ENCODE measurements around the gene FAHD1. TPM values are rescaled to one million over a fixed set of nuclear protein-coding genes. Genes with fewer than 3 reads are reported as not detected.

The FAHD1 gene
- total RNA-seq, 4 donors from 2014 or later: 25.4 to 42.0 (median 30.8) TPM

DNA sequence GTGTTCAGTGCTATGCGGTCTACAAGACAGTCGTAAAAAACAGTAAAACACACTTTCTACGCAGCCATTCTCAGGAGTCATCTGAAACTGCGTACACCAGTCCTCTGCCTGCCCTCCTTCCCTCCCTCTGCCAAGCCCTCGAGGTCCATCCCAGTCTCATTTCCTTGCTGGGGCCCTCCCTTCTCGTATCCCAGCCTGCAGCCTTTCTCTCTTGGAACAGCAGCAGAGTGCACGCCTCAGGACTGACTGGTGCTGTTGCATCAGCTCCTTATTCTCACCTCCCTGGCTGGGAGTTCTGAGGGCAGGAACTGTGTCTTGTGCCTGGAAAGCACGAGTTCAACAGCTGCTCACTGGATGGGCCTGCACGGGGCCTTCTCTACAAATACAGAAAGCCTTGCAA is 12.5 kb downstream of the FAHD1 start:
- TF ChIP-seq, protein P1, sequence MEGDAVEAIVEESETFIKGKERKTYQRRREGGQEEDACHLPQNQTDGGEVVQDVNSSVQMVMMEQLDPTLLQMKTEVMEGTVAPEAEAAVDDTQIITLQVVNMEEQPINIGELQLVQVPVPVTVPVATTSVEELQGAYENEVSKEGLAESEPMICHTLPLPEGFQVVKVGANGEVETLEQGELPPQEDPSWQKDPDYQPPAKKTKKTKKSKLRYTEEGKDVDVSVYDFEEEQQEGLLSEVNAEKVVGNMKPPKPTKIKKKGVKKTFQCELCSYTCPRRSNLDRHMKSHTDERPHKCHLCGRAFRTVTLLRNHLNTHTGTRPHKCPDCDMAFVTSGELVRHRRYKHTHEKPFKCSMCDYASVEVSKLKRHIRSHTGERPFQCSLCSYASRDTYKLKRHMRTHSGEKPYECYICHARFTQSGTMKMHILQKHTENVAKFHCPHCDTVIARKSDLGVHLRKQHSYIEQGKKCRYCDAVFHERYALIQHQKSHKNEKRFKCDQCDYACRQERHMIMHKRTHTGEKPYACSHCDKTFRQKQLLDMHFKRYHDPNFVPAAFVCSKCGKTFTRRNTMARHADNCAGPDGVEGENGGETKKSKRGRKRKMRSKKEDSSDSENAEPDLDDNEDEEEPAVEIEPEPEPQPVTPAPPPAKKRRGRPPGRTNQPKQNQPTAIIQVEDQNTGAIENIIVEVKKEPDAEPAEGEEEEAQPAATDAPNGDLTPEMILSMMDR (IDR thresholded peaks at IDR 0.05; ENCODE audit: low read depth): no peak

DNA sequence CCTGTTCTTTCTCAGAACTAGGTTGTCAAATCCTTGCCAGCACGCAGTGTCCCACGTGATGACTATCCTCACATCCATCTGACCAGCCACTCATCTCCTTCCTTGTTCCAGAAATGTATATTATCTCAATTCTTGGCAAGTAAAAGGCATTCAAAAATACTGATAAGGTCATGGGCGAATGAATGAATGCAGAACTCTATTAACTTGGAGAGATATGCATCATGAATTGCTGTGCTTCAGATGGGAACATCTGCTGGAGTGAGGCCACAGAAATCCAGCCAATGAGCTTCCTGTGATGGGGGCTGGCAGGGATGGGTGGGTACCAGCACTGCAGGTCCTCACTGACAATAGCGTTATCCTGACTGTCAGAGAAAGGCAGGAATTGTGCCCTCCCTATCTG is 19.0 kb downstream of the FAHD1 start:
- TF ChIP-seq, protein P1 (IDR thresholded peaks at IDR 0.05; ENCODE audit: low read depth): no peak

DNA sequence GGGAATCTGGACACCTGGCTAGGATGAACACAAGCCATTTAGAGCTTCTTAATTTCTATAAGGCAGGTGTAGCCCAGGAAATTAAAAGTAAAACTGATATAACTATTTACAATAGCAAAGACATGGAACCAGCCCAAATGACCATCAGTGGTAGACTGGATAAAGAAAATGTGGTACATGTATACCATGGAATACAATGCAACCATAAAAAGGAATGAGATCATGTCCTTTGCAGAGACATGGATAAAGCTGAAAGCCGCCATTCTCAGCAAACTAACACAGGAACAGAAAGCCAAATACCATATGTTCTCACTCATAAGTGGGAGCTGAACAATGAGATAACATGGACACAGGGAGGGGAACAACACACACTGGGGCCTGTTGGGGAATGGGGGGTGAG is 19.4 kb downstream of the FAHD1 start:
- TF ChIP-seq, protein P1 (IDR thresholded peaks at IDR 0.05; ENCODE audit: low read depth): no peak

DNA sequence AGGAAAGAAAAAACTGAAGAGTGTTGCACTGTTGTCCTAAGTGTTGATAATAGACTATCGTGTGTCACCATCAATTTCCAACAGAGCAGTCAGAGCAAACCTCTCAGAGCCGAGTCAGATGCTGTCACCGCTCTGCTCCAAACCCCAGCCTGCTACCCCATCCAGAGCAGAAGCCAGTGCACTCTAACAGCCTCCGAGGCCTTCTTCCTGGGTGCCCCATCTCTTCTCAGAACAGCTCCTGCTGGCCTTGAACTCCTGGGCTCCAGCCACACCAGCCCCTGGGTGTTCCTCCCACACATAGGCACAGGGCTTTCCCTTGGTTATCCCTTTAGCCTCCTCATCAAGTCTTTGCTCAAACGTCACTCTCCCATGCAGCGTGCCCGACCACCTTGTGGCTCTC is 24.0 kb downstream of the FAHD1 start:
- TF ChIP-seq, protein P1 (IDR thresholded peaks at IDR 0.05; ENCODE audit: low read depth): no peak

DNA sequence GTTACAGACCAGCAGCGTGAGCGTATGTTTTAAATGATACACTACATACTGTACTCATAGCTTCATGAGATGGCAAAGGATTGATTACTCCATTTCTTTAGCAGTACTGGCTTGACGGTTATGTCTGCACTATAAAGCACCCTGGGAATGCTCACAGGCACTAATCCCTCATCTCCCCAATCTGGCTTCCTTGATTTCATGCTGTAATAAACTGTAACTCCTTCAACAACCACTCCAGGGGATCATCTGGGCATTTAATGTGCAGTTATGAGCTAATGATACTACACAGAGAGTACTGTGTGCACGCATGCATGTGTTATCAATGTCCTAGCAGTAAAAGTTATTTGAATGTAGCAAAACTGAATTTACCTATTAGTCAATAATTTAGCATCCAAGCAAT is 24.8 kb downstream of the FAHD1 start:
- TF ChIP-seq, protein P1 (IDR thresholded peaks at IDR 0.05; ENCODE audit: low read depth): no peak

DNA sequence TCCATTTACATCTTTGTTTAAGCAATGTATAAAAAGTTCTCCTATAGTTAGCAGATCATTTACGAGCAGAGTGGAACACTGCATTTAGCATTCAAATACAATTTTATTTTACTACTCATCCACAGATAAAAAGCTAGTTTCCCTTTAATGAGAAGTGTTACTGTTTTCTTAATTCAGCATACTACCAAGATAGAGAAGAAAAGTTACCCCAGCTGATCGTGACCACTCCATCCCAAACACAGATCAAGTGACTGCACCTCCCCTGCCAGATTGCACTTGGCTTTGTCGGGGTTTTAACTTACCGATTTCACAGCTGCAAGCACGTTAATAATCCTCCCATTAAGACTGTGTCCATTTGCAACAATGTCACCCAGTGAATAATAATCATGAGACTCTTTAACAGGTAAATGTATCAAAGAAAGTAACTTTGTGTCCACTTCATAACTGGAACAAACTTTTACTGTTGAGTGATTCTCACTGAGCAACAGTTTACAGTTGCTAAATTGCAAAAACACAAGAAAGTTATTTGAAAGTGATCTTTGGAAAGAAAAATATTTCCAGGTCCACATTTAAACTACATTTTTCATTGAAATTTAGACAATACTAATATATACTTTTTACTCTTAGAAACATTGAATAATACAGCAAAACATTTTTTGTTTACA is 30.6 kb downstream of the FAHD1 start:
- TF ChIP-seq, protein P1 (IDR thresholded peaks at IDR 0.05; ENCODE audit: low read depth): no peak

DNA sequence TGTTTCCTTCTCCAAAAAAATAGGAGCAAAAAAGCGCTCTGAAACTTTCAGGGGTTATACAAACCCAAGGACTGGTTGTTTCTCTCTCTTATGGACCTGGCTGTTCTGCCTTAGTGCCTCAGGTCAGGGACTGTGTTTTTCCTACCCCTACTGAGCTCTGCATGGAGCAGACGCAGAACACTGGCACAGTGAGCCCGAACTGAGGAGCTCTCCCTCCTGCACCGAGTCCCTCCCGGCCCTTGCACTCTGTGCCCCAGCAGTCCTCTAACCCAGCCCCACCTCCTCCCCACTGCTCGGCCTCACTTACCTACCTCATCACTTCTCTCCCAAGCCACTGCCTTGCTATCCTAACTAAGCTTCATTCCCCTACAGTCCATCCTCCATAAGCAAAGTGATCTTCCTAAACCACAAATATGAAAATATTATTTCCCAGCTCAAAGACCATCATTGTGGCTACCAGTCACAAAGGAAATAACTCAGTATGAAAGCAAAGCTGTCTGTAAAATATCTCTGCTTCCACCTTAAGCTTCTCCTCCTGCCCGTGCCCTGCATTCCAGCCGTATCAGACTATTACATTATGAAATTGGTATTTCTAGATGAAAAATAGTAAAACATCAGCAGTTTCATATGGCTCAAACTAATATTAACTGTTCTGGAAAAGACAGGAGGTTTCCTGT is 31.3 kb downstream of the FAHD1 start:
- TF ChIP-seq, protein P1 (IDR thresholded peaks at IDR 0.05; ENCODE audit: low read depth): no peak

Measured in subcutaneous adipose tissue (tissue), 4 donors.